ENCODE measurements around the gene RSPH3. TPM values are rescaled to one million over a fixed set of nuclear protein-coding genes. Genes with fewer than 3 reads are reported as not detected.

The RSPH3 gene
- total RNA-seq, 1 experiment from 2014 or later, result 24.7 TPM

DNA sequence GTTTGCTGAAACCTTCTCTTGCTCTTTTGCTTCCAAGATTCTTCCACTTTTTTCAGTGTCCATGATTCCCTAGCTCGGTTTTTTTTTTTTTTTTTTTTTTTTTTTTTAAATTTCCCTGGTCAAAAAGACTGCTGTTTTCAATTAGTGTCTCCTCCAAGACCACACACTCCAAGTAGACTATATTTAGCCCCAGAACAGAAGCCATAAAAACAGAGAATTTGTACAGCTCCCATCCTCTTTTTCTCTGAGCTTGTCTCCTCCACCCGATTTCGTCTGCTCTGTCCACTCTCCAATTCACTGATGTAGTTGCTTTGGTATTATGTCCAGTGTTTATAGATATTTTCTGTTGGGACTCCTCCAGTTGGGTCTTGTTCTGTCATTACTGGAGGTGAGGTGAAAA is 37.6 kb downstream of the RSPH3 start:
- peaks cover 0 to 6% of the 10 kb centered on the region in 2 experiments; a peak in 1 of 4 replicates for H3K4me1 ChIP-seq (ENCODE audit: control insufficient read depth in 1 of 2, insufficient read depth in 2 of 2, low read length in 2 of 2)
- POLR2A ChIA-PET, result interaction anchor here (1.1 kb wide), 1 partner anchor 151 kb away, joined by 4 read pairs; no protein-coding TSS in a partner anchor
- BruUV-seq (replicated peaks), result no TSS peak

More for the DNA sequence above, 37.6 kb downstream of the RSPH3 start:
- Histone ChIP-seq H4K20me1 (ENCODE audit: insufficient read depth) (no peaks in the 10 kb centered on the region), H3K9me2 (ENCODE audit: insufficient read depth) (no peaks in the 10 kb centered on the region), H3K27me3 (ENCODE audit: insufficient read depth, low read length) (no peaks in the 10 kb centered on the region), H3K79me2 (ENCODE audit: insufficient read depth, low read length) (no peaks in the 10 kb centered on the region), H3K9ac (ENCODE audit: low read length) (no peak overlapping the region), H2AFZ (ENCODE audit: low read depth, low read length, poor library complexity, severe bottlenecking) (no peak overlapping the region), H3K27ac (ENCODE audit: low read depth, low read length) (no peak overlapping the region), H3K36me3 (ENCODE audit: control insufficient read depth in 1 of 2, insufficient read depth in 2 of 2, low read length in 2 of 2) (peaks cover 0 to 4% of the 10 kb centered on the region in 2 experiments; a peak in 1 of 4 replicates), H3K4me2 (ENCODE audit: low read length) (no peak overlapping the region), H3K4me3 (replicated peaks in 1 of 2; ENCODE audit: low read depth in 1 of 2, low read length in 2 of 2) (no peak overlapping the region), H3K9me3 (ENCODE audit: control insufficient read depth in 1 of 2, insufficient read depth in 1 of 2, low read depth in 1 of 2, low read length in 2 of 2) (no peaks in the 10 kb centered on the region)
- no peak for DNase-seq (ENCODE audit: low read depth, low spot score)
- ChIA-PET CTCF (no interaction called here), RAD21 (ENCODE audit: low non-redundant PET in 1 of 2, low total read pairs in 2 of 2, uncharacterized antibody in 2 of 2, unreplicated experiment in 2 of 2) (no interaction called here)
- ATAC-seq, result no peak
- intact Hi-C loops (cut with micrococcal nuclease), result no loop called here
- no peak for TF ChIP-seq POLR2A (IDR thresholded peaks at IDR 0.05; ENCODE audit: borderline replicate concordance, extremely low read depth, insufficient read depth, insufficient read length)
- TF ChIP-seq, protein P1, sequence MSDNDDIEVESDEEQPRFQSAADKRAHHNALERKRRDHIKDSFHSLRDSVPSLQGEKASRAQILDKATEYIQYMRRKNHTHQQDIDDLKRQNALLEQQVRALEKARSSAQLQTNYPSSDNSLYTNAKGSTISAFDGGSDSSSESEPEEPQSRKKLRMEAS (IDR thresholded peaks at IDR 0.05), result no peak
- TF ChIP-seq ATF3 (IDR thresholded peaks at IDR 0.05), result no peak
- TF ChIP-seq JUND (IDR thresholded peaks at IDR 0.05), result no peak
- no peak for TF ChIP-seq SRF (IDR thresholded peaks at IDR 0.05; ENCODE audit: low read depth)
- no peak for TF ChIP-seq FOSL1 (IDR thresholded peaks at IDR 0.05; ENCODE audit: low read depth)
- no peak for TF ChIP-seq POLR2AphosphoS5 (IDR thresholded peaks at IDR 0.05; ENCODE audit: low read depth, low read length)
- TF ChIP-seq, protein P2, sequence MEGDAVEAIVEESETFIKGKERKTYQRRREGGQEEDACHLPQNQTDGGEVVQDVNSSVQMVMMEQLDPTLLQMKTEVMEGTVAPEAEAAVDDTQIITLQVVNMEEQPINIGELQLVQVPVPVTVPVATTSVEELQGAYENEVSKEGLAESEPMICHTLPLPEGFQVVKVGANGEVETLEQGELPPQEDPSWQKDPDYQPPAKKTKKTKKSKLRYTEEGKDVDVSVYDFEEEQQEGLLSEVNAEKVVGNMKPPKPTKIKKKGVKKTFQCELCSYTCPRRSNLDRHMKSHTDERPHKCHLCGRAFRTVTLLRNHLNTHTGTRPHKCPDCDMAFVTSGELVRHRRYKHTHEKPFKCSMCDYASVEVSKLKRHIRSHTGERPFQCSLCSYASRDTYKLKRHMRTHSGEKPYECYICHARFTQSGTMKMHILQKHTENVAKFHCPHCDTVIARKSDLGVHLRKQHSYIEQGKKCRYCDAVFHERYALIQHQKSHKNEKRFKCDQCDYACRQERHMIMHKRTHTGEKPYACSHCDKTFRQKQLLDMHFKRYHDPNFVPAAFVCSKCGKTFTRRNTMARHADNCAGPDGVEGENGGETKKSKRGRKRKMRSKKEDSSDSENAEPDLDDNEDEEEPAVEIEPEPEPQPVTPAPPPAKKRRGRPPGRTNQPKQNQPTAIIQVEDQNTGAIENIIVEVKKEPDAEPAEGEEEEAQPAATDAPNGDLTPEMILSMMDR (IDR thresholded peaks at IDR 0.05 in 2 of 3, conservative IDR thresholded peaks at IDR 0.05 in 1 of 3; ENCODE audit: borderline replicate concordance in 1 of 3, insufficient read depth in 1 of 3, low read depth in 2 of 3, low read length in 2 of 3), result no peak
- TF ChIP-seq EGR1 (IDR thresholded peaks at IDR 0.05; ENCODE audit: low read depth), result no peak
- no peak for TF ChIP-seq RAD21 (IDR thresholded peaks at IDR 0.05; ENCODE audit: low read depth)

Data from HCT116 (cell line).